CD1c-positive myeloid dendritic cell (primary cell): Measurements from ENCODE around the gene GNAL.

Source experiments
- DNase-seq: peaks from one replicate; pipeline ENCODE4 v3.0.0-alpha.2; 2016; ENCODE audit errors: extremely low spot score

GNAL gene

GRCh38 chr18:11808001-11808855, 119.2 kb downstream of the GNAL start:
- DNase-seq: no peak

- no peak for DNase-seq
Observed at GRCh38 chr18:11809895-11810294, 120.8 kb downstream of the GNAL start.

- no peak for DNase-seq
Observed at GRCh38 chr18:11810379-11810778, 121.3 kb downstream of the GNAL start.

GRCh38 chr18:11811009-11811408, 121.9 kb downstream of the GNAL start:
- no peak for DNase-seq

- DNase-seq: no peak
Observed at GRCh38 chr18:11817229-11817628, 128.2 kb downstream of the GNAL start.

- no peak for DNase-seq
Observed at GRCh38 chr18:11818486-11819203, 129.6 kb downstream of the GNAL start.

GRCh38 chr18:11819938-11820337, 130.9 kb downstream of the GNAL start:
- no peak for DNase-seq

- DNase-seq: no peak
Observed at GRCh38 chr18:11820697-11821096, 131.6 kb downstream of the GNAL start.

GRCh38 chr18:11821208-11821607, 132.1 kb downstream of the GNAL start:
- no peak for DNase-seq

GRCh38 chr18:11821643-11822237, 132.7 kb downstream of the GNAL start:
- DNase-seq: no peak

- DNase-seq: no peak
Observed at GRCh38 chr18:11823545-11823944, 134.5 kb downstream of the GNAL start.

- no peak for DNase-seq
Observed at GRCh38 chr18:11826836-11827235, 137.8 kb downstream of the GNAL start.

GRCh38 chr18:11828786-11829432, 139.8 kb downstream of the GNAL start:
- DNase-seq: no peak

- no peak for DNase-seq
Observed at GRCh38 chr18:11830585-11830984, 141.5 kb downstream of the GNAL start.

- DNase-seq: no peak
Observed at GRCh38 chr18:11831921-11832320, 142.9 kb downstream of the GNAL start.

GRCh38 chr18:11834772-11835171, 145.7 kb downstream of the GNAL start:
- no peak for DNase-seq

GRCh38 chr18:11839556-11839955, 150.5 kb downstream of the GNAL start:
- no peak for DNase-seq

- DNase-seq: no peak
Observed at GRCh38 chr18:11840493-11840892, 151.4 kb downstream of the GNAL start.

GRCh38 chr18:11842562-11842961, 153.5 kb downstream of the GNAL start:
- no peak for DNase-seq

- no peak for DNase-seq
Observed at GRCh38 chr18:11844436-11844835, 155.4 kb downstream of the GNAL start.

- DNase-seq: no peak
Observed at GRCh38 chr18:11845654-11846053, 156.6 kb downstream of the GNAL start.

GRCh38 chr18:11847811-11848210, 158.7 kb downstream of the GNAL start:
- DNase-seq: no peak
